Measurements from ENCODE around the gene HLA-DPA1. TPM values are rescaled to one million over a fixed set of nuclear protein-coding genes. Genes with fewer than 3 reads are reported as not detected.
"Not testable (repeated sequence)": the region's sequence is repeated elsewhere in the genome, so short reads cannot be mapped to it uniquely, and the experiment has no call there.

The HLA-DPA1 gene
- total RNA-seq, 4 donors from 2014 or later: 21.1 to 101 (median 91.3) TPM

- no peaks in the 10 kb centered on the region for H3K27me3 ChIP-seq
- no peaks in the 10 kb centered on the region for H3K9me3 ChIP-seq
- no peak for DNase-seq (ENCODE audit: low spot score in 2 of 2)
- TF ChIP-seq POLR2A (IDR thresholded peaks at IDR 0.05): no peak
- TF ChIP-seq POLR2AphosphoS5 (IDR thresholded peaks at IDR 0.05): no peak
- TF ChIP-seq EP300 (IDR thresholded peaks at IDR 0.05): no peak
- TF ChIP-seq, protein P1, sequence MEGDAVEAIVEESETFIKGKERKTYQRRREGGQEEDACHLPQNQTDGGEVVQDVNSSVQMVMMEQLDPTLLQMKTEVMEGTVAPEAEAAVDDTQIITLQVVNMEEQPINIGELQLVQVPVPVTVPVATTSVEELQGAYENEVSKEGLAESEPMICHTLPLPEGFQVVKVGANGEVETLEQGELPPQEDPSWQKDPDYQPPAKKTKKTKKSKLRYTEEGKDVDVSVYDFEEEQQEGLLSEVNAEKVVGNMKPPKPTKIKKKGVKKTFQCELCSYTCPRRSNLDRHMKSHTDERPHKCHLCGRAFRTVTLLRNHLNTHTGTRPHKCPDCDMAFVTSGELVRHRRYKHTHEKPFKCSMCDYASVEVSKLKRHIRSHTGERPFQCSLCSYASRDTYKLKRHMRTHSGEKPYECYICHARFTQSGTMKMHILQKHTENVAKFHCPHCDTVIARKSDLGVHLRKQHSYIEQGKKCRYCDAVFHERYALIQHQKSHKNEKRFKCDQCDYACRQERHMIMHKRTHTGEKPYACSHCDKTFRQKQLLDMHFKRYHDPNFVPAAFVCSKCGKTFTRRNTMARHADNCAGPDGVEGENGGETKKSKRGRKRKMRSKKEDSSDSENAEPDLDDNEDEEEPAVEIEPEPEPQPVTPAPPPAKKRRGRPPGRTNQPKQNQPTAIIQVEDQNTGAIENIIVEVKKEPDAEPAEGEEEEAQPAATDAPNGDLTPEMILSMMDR (IDR thresholded peaks at IDR 0.05): no peak
- 0% methylated on average over 2 of the region's 2 CpGs for WGBS
- peaks cover 11% of the 10 kb centered on the region for H3K36me3 ChIP-seq
- H3K27ac ChIP-seq: no peak overlapping the region
- H3K4me1 ChIP-seq: no peaks in the 10 kb centered on the region
- no peak overlapping the region for H3K4me3 ChIP-seq
These were observed 2.5 kb downstream of the HLA-DPA1 start for GRCh38 chr6:33070909-33071308.

DNA sequence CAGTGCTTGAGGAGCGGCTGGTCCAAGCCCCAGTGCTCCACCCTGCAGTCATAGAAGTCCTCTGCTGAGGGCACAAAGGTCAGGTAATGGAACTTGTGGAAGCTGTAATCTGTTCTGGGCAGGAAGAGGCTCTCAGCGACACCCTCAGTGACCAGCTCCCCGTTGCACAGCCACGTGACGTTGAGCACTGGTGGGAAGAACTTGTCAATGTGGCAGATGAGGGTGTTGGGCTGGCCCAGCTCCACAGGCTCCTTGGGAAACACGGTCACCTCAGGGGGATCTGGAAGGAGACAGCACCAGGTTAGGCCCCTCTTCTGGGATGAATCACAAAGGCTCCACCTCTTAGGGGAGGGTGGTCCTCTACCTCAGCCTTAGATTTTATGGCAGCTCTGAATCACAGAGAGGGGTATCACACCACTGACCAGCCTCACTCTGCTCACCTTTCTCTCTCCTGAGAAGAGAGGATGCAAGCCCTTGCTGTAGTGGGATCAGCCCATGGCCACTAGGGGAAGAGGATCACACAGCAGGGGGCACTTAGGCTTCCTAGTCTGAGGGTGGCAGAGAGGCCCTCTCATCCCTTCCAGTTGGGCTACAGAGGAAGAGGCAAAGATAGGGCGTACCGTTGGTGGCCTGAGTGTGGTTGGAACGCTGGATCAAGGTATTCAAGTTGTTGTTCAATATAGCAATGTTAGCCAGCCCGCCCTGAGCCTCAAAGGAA, 4.3 kb downstream of the HLA-DPA1 start:
- H3K36me3 ChIP-seq: peaks cover 11% of the 10 kb centered on the region
- no peak overlapping the region for H3K27ac ChIP-seq
- no peaks in the 10 kb centered on the region for H3K4me1 ChIP-seq
- no peak overlapping the region for H3K4me3 ChIP-seq
- H3K27me3 ChIP-seq: no peaks in the 10 kb centered on the region
- no peak for TF ChIP-seq EP300 (IDR thresholded peaks at IDR 0.05)
- H3K9me3 ChIP-seq: no peaks in the 10 kb centered on the region
- no peak for DNase-seq (ENCODE audit: low spot score in 2 of 2)
- 43% methylated on average over 9 of the region's 10 CpGs for WGBS

DNA sequence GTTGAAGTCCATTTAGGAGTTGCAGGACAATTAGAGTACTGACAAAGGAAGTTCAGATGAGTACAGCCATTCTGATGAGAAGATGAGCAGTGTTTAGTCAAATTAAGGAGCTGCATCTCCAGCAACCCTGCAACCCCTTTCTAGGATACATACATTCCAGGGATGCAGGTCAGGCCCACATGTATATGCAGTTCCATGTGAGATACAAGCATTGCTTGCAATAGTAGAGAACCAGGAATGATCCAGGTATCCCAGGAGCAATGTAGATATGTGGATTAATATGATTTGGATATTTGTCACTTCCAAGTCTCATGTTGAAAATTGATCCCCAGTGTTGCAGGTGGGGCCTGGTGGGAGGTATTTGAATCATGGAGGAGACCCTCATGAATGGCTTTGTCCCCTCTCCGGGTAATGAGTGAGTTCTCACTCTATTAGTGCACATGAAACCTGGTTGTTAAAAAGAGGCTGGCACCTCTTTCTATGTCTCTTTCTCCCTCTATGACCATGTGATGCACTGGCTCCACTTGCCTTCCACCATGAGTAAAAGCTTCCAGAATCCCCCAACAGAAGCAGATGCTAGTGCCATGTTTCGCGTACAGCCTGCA, 6.4 kb downstream of the HLA-DPA1 start:
- Histone ChIP-seq H3K27me3 (no peaks in the 10 kb centered on the region), H3K9me3 (no peaks in the 10 kb centered on the region), H3K4me1 (no peaks in the 10 kb centered on the region), H3K4me3 (no peak overlapping the region), H3K27ac (no peak overlapping the region), H3K36me3 (peaks cover 11% of the 10 kb centered on the region)
- WGBS: 0% methylated on average over 3 of the region's 3 CpGs
- TF ChIP-seq, protein P1 (IDR thresholded peaks at IDR 0.05): no peak
- no peak for TF ChIP-seq EP300 (IDR thresholded peaks at IDR 0.05)
- TF ChIP-seq POLR2A (IDR thresholded peaks at IDR 0.05): no peak
- TF ChIP-seq POLR2AphosphoS5 (IDR thresholded peaks at IDR 0.05): no peak
- no peak for DNase-seq (ENCODE audit: low spot score in 2 of 2)

- no peak for TF ChIP-seq POLR2AphosphoS5 (IDR thresholded peaks at IDR 0.05)
- WGBS: 40% methylated on average over 4 of the region's 4 CpGs
- Histone ChIP-seq H3K36me3 (peaks cover 11% of the 10 kb centered on the region), H3K27me3 (no peaks in the 10 kb centered on the region), H3K9me3 (no peaks in the 10 kb centered on the region), H3K27ac (no peak overlapping the region), H3K4me3 (no peak overlapping the region), H3K4me1 (no peaks in the 10 kb centered on the region)
- no peak for DNase-seq (ENCODE audit: low spot score in 2 of 2)
These were observed 8.1 kb downstream of the HLA-DPA1 start for GRCh38 chr6:33065312-33065711.

GRCh38 chr6:33064723-33065122, 8.7 kb downstream of the HLA-DPA1 start:
- H3K27ac ChIP-seq: no peak overlapping the region
- no peaks in the 10 kb centered on the region for H3K4me1 ChIP-seq
- no peaks in the 10 kb centered on the region for H3K27me3 ChIP-seq
- no peak for DNase-seq (ENCODE audit: low spot score in 2 of 2)
- H3K36me3 ChIP-seq: peaks cover 11% of the 10 kb centered on the region
- no peaks in the 10 kb centered on the region for H3K9me3 ChIP-seq
- TF ChIP-seq, protein P1 (IDR thresholded peaks at IDR 0.05): no peak
- TF ChIP-seq EP300 (IDR thresholded peaks at IDR 0.05): no peak
- TF ChIP-seq POLR2AphosphoS5 (IDR thresholded peaks at IDR 0.05): no peak
- TF ChIP-seq POLR2A (IDR thresholded peaks at IDR 0.05): no peak
- 0% methylated on average over 3 of the region's 4 CpGs for WGBS
- no peak overlapping the region for H3K4me3 ChIP-seq

DNA sequence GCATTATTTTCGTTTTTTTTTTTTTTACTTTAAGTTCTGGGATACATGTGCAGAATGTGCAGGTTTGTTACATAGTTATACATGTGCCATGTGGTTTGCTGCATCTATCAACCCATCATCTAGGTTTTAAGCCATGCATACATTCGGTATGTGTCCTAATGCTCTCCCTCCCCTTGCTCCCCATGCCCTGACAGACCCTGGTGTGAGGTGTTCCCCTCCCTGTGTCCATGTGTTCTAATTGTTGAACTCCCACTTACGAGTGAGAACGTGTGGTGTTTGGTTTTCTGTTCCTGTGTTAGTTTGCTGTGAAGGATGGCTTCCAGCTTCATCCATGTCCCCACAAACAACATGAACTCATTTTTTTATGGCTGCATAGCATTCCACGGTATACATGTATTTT, 10.0 kb downstream of the HLA-DPA1 start:
- H3K27ac ChIP-seq; H3K36me3 ChIP-seq; DNase-seq (ENCODE audit: low spot score in 2 of 2); H3K27me3 ChIP-seq; H3K4me1 ChIP-seq; H3K4me3 ChIP-seq; H3K9me3 ChIP-seq: not testable (repeated sequence)
- 35% methylated on average over 4 of the region's 5 CpGs for WGBS

All from suprapubic skin (tissue), 4 donors.